Measurements from ENCODE around the gene ZNF267. TPM values are rescaled to one million over a fixed set of nuclear protein-coding genes. Genes with fewer than 3 reads are reported as not detected.

Gene ZNF267
- total RNA-seq, 1 donor from 2014 or later = 14.0 TPM

- no peak for TF ChIP-seq CTCF (IDR thresholded peaks at IDR 0.05; ENCODE audit: insufficient read depth, low read length, severe bottlenecking)
- H3K27me3 ChIP-seq (ENCODE audit: control insufficient read depth, insufficient read depth, low read length) = no peaks in the 10 kb centered on the region
- DNase-seq (ENCODE audit: low read depth) (no peak), FAIRE-seq (peak; percentile 7)
- no peaks in the 10 kb centered on the region for H3K36me3 ChIP-seq (ENCODE audit: control insufficient read depth, insufficient read depth, low read length)
- H3K4me3 ChIP-seq (ENCODE audit: low read depth, low read length) = no peak overlapping the region
These were observed 12.2 kb upstream of the ZNF267 start for GRCh38 chr16:31861455-31861854.

GRCh38 chr16:31862761-31863160 lies 10.8 kb upstream of the ZNF267 start:
- Histone ChIP-seq H3K36me3 (ENCODE audit: control insufficient read depth, insufficient read depth, low read length) (no peaks in the 10 kb centered on the region), H3K4me3 (ENCODE audit: low read depth, low read length) (no peak overlapping the region), H3K27me3 (ENCODE audit: control insufficient read depth, insufficient read depth, low read length) (no peaks in the 10 kb centered on the region)
- FAIRE-seq (no peak), DNase-seq (ENCODE audit: low read depth) (no peak)
- TF ChIP-seq CTCF (IDR thresholded peaks at IDR 0.05; ENCODE audit: insufficient read depth, low read length, severe bottlenecking) = no peak

- DNase-seq (ENCODE audit: low read depth) (no peak), FAIRE-seq (no peak)
- no peaks in the 10 kb centered on the region for H3K36me3 ChIP-seq (ENCODE audit: control insufficient read depth, insufficient read depth, low read length)
- H3K4me3 ChIP-seq (ENCODE audit: low read depth, low read length) = no peak overlapping the region
- TF ChIP-seq CTCF (IDR thresholded peaks at IDR 0.05; ENCODE audit: insufficient read depth, low read length, severe bottlenecking) = no peak
- H3K27me3 ChIP-seq (ENCODE audit: control insufficient read depth, insufficient read depth, low read length) = no peaks in the 10 kb centered on the region
These were observed 5.4 kb upstream of the ZNF267 start for GRCh38 chr16:31868164-31868563.

GRCh38 chr16:31868691-31869167 lies 4.9 kb upstream of the ZNF267 start:
- peak; percentile 57 for TF ChIP-seq CTCF (IDR thresholded peaks at IDR 0.05; ENCODE audit: insufficient read depth, low read length, severe bottlenecking)

GRCh38 chr16:31869511-31870201 lies 4.0 kb upstream of the ZNF267 start:
- Histone ChIP-seq H3K36me3 (ENCODE audit: control insufficient read depth, insufficient read depth, low read length) (no peaks in the 10 kb centered on the region), H3K4me3 (ENCODE audit: low read depth, low read length) (no peak overlapping the region), H3K27me3 (ENCODE audit: control insufficient read depth, insufficient read depth, low read length) (no peaks in the 10 kb centered on the region)
- FAIRE-seq (peak; percentile 7), DNase-seq (ENCODE audit: low read depth) (peak; percentile 91)
- no peak for TF ChIP-seq CTCF (IDR thresholded peaks at IDR 0.05; ENCODE audit: insufficient read depth, low read length, severe bottlenecking)

More at GRCh38 chr16:31868691-31869167, 4.9 kb upstream of the ZNF267 start:
- Histone ChIP-seq H3K4me3 (ENCODE audit: low read depth, low read length) (no peak overlapping the region), H3K27me3 (ENCODE audit: control insufficient read depth, insufficient read depth, low read length) (no peaks in the 10 kb centered on the region), H3K36me3 (ENCODE audit: control insufficient read depth, insufficient read depth, low read length) (no peaks in the 10 kb centered on the region)
- DNase-seq (ENCODE audit: low read depth) = peak; percentile 46
- FAIRE-seq = no peak

- no peak overlapping the region for H3K4me3 ChIP-seq (ENCODE audit: low read depth, low read length)
- no peak for DNase-seq (ENCODE audit: low read depth)
- H3K36me3 ChIP-seq (ENCODE audit: control insufficient read depth, insufficient read depth, low read length) = no peaks in the 10 kb centered on the region
- no peaks in the 10 kb centered on the region for H3K27me3 ChIP-seq (ENCODE audit: control insufficient read depth, insufficient read depth, low read length)
- FAIRE-seq = no peak
- TF ChIP-seq CTCF (IDR thresholded peaks at IDR 0.05; ENCODE audit: insufficient read depth, low read length, severe bottlenecking) = no peak
These were observed 2.8 kb upstream of the ZNF267 start for GRCh38 chr16:31870809-31871208.

Data from bronchial epithelial cell (primary cell).